Measurements from ENCODE around the gene YIPF6. TPM values are rescaled to one million over a fixed set of nuclear protein-coding genes. Genes with fewer than 3 reads are reported as not detected.
"Not testable (repeated sequence)": the region's sequence is repeated elsewhere in the genome, so short reads cannot be mapped to it uniquely, and the experiment has no call there.

The YIPF6 gene
- total RNA-seq: 14.9 and 17.6 TPM in 2 replicates

GRCh38 chrX:68498508-68499379 is at the start of gene YIPF6:
TSS of gene YIPF6 (plus strand) at chrX:68499051. CDS start at chrX:68499067, 16 bp downstream.
- DNase-seq (ENCODE audit: low read depth in 2 of 2): peak; percentile 48 to 78

- DNase-seq (ENCODE audit: low read depth in 2 of 2): no peak
Measured at GRCh38 chrX:68451720-68452119, 47.1 kb upstream of the YIPF6 start.

GRCh38 chrX:68454476-68455150 is 44.2 kb upstream of the YIPF6 start:
- DNase-seq (ENCODE audit: low read depth in 2 of 2): no peak

GRCh38 chrX:68455151-68455510 is 43.7 kb upstream of the YIPF6 start:
- no peak for DNase-seq (ENCODE audit: low read depth in 2 of 2)

- DNase-seq (ENCODE audit: low read depth in 2 of 2): no peak
Measured at GRCh38 chrX:68461093-68461492, 37.8 kb upstream of the YIPF6 start.

- no peak for DNase-seq (ENCODE audit: low read depth in 2 of 2)
Measured at GRCh38 chrX:68461576-68461975, 37.3 kb upstream of the YIPF6 start.

- DNase-seq (ENCODE audit: low read depth in 2 of 2): peak in 1 of 2 donors; percentile 30
Measured at GRCh38 chrX:68462197-68462596, 36.7 kb upstream of the YIPF6 start.

GRCh38 chrX:68462653-68463052 is 36.2 kb upstream of the YIPF6 start:
- peak; percentile 34 to 48 for DNase-seq (ENCODE audit: low read depth in 2 of 2)

- DNase-seq (ENCODE audit: low read depth in 2 of 2): no peak
Measured at GRCh38 chrX:68463880-68464279, 35.0 kb upstream of the YIPF6 start.

GRCh38 chrX:68464796-68465195 is 34.1 kb upstream of the YIPF6 start:
- no peak for DNase-seq (ENCODE audit: low read depth in 2 of 2)

GRCh38 chrX:68480969-68481368 is 17.9 kb upstream of the YIPF6 start:
- DNase-seq (ENCODE audit: low read depth in 2 of 2): no peak

- not testable (repeated sequence) for DNase-seq (ENCODE audit: low read depth in 2 of 2)
Measured at GRCh38 chrX:68486198-68486597, 12.7 kb upstream of the YIPF6 start.

- DNase-seq (ENCODE audit: low read depth in 2 of 2): no peak
Measured at GRCh38 chrX:68487254-68487653, 11.6 kb upstream of the YIPF6 start.

- DNase-seq (ENCODE audit: low read depth in 2 of 2): no peak
Measured at GRCh38 chrX:68487924-68488323, 10.9 kb upstream of the YIPF6 start.

GRCh38 chrX:68488657-68489056 is 10.2 kb upstream of the YIPF6 start:
- DNase-seq (ENCODE audit: low read depth in 2 of 2): no peak

- peak in 1 of 2 donors; percentile 43 for DNase-seq (ENCODE audit: low read depth in 2 of 2)
Measured at GRCh38 chrX:68490644-68491043, 8.2 kb upstream of the YIPF6 start.

- DNase-seq (ENCODE audit: low read depth in 2 of 2): no peak
Measured at GRCh38 chrX:68492583-68492982, 6.3 kb upstream of the YIPF6 start.

GRCh38 chrX:68493776-68494175 is 5.1 kb upstream of the YIPF6 start:
- DNase-seq (ENCODE audit: low read depth in 2 of 2): not testable (repeated sequence)

- DNase-seq (ENCODE audit: low read depth in 2 of 2): no peak
Measured at GRCh38 chrX:68498044-68498507, 775 bp upstream of the YIPF6 start.

- no peak for DNase-seq (ENCODE audit: low read depth in 2 of 2)
Measured at GRCh38 chrX:68499543-68500504, 973 bp downstream of the YIPF6 start.

- peak in 1 of 2 donors; percentile 33 for DNase-seq (ENCODE audit: low read depth in 2 of 2)
Measured at GRCh38 chrX:68503836-68504636, 5.2 kb downstream of the YIPF6 start.
